ENCODE measurements around the gene LRRC14B.

LRRC14B gene

DNA sequence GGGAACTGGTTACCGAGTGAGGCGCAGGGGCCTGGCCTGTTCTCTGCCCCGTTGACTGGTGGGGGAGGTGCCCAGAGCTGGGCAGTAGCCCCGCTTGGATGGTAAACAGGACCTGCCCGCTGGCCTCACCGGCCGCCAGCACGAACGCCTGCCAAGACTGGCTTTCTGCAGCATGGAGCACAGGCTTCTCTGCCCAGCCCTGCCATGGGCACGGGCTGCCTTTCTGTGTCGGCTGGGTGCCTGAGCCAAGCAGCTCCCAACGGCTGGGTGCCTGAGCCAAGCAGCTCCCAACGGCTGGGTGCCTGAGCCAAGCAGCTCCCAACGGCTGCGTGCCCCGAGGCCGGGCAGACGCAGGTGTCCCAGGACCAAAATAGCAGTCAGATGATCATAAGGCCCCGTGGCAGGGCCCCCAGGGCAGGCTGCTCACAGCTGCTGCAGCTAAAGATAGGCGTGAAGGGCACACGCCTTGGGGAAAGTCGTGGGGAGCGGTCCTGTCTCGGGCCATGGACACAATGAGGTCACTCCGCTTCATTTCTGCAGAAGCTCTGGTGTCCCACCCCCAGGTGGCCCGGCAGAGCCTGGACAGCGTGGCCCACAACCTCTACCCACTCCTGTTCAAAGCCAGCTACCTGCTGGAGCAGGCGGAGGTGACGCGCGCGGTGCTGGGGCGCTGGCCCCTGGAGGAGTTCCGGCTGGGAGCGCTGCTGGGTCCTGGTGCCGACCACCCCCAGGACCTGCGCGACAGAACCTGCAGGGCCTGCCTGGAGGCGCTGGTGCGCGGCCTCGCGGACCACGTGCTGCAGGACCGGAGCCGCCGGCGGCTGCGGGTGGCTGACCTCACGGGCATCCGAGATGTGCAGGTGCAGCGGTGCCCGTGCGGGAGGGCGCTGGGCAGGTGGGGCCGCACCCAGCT is at the start of gene LRRC14B:
Gene LRRC14B, plus strand, starts transcription at position 460 of the 913 bp plus-strand sequence. Its CDS starts 44 bp downstream, at position 504.
- TF ChIP-seq, protein P1, sequence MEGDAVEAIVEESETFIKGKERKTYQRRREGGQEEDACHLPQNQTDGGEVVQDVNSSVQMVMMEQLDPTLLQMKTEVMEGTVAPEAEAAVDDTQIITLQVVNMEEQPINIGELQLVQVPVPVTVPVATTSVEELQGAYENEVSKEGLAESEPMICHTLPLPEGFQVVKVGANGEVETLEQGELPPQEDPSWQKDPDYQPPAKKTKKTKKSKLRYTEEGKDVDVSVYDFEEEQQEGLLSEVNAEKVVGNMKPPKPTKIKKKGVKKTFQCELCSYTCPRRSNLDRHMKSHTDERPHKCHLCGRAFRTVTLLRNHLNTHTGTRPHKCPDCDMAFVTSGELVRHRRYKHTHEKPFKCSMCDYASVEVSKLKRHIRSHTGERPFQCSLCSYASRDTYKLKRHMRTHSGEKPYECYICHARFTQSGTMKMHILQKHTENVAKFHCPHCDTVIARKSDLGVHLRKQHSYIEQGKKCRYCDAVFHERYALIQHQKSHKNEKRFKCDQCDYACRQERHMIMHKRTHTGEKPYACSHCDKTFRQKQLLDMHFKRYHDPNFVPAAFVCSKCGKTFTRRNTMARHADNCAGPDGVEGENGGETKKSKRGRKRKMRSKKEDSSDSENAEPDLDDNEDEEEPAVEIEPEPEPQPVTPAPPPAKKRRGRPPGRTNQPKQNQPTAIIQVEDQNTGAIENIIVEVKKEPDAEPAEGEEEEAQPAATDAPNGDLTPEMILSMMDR (IDR thresholded peaks at IDR 0.05; ENCODE audit: unreplicated experiment in 3 of 3) = no peak
- peaks cover 6% of the 10 kb centered on the region for H3K27me3 Mint-ChIP-seq (ENCODE audit: low read depth)
- H3K4me1 Mint-ChIP-seq = peaks cover 28% of the 10 kb centered on the region
- no peaks in the 10 kb centered on the region for H3K9me3 Mint-ChIP-seq
- H3K36me3 Mint-ChIP-seq (ENCODE audit: low read depth) = no peaks in the 10 kb centered on the region
- H3K27ac Mint-ChIP-seq = peak within 1 kb of the TSS in 1 of 3 experiments; percentile 59
- peak within 1 kb of the TSS in 2 of 3 experiments; percentile 5 to 72 for H3K4me3 Mint-ChIP-seq

DNA sequence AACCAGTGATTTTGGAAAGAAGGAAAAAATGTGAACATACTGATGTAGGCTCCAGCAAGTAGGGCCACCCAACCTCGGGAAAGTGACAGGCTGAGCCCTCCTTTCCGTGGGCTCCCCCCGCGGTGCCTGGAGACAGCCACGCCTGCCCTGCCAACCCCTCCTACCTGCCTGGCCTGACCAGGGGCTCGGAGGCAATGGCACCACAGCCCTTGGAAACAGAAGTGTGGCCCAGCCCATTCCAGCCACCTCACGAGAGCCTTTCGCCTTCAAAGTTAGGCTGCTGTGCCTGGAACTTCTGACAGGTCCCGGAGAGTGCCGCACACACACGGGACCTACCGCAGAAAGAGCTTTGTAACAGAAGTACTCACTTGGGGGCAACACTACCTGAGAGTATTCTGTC is 49.5 kb upstream of the LRRC14B start:
- peaks cover 3% of the 10 kb centered on the region for H3K9me3 Mint-ChIP-seq
- H3K27me3 Mint-ChIP-seq (ENCODE audit: low read depth) = peaks cover 5% of the 10 kb centered on the region
- TF ChIP-seq, protein P1 (IDR thresholded peaks at IDR 0.05; ENCODE audit: unreplicated experiment in 3 of 3) = no peak
- H3K36me3 Mint-ChIP-seq (ENCODE audit: low read depth) = peaks cover 21% of the 10 kb centered on the region
- H3K27ac Mint-ChIP-seq = no peak overlapping the region
- no peak overlapping the region for H3K4me3 Mint-ChIP-seq
- H3K4me1 Mint-ChIP-seq = no peaks in the 10 kb centered on the region

DNA sequence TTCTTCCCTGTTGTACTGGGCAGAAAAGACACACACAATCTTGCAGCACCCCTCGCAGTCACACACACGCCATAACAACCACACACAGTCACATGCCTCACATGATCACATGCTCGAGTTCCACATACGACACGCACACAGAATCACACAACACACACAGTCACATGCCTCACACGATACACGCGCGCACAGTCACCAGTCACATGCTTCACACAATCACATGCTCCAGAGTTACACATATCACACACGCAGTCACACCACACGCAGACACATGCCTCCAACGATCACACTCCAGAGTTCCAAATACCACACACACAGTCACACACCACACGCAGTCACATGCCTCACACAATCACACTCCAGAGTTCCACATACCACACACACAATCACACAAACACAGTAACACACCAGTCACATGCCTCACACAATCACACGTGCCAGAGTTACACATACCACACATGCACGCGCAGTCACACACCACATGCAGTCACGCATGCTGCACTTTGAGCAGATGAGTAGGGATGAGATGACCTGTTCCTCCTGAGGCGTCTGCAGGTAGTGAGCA is 49.0 kb upstream of the LRRC14B start:
- Mint-ChIP-seq H3K4me1 (no peaks in the 10 kb centered on the region), H3K4me3 (no peak overlapping the region), H3K9me3 (peaks cover 9% of the 10 kb centered on the region), H3K27ac (no peak overlapping the region), H3K27me3 (ENCODE audit: low read depth) (peaks cover 5% of the 10 kb centered on the region), H3K36me3 (ENCODE audit: low read depth) (peaks cover 27% of the 10 kb centered on the region)
- TF ChIP-seq, protein P1 (IDR thresholded peaks at IDR 0.05; ENCODE audit: unreplicated experiment in 3 of 3) = no peak

DNA sequence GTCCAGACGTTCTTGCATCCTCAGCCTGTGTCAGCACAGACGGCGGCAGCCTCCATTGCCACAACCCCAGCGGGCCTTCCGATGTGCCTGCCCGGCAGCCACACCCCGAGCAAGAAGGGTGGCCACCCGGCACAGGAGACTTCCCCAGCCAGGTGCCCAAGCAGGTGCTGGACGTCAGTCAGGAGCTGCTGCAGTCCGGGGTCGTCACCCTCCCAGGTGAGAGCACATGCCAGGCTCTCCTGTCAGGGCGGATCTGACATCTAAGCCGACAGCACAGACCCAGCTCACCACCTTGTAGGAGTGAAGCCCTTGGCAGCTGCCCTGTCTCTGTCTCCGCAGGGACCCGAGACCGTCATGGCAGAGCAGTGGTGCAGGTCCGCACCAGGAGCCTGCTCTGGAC is 48.3 kb upstream of the LRRC14B start:
- Mint-ChIP-seq H3K27ac (no peak overlapping the region), H3K36me3 (ENCODE audit: low read depth) (peaks cover 34% of the 10 kb centered on the region), H3K4me3 (no peak overlapping the region), H3K9me3 (peaks cover 16% of the 10 kb centered on the region), H3K27me3 (ENCODE audit: low read depth) (peaks cover 5% of the 10 kb centered on the region), H3K4me1 (no peaks in the 10 kb centered on the region)
- TF ChIP-seq, protein P1 (IDR thresholded peaks at IDR 0.05; ENCODE audit: unreplicated experiment in 3 of 3) = no peak

DNA sequence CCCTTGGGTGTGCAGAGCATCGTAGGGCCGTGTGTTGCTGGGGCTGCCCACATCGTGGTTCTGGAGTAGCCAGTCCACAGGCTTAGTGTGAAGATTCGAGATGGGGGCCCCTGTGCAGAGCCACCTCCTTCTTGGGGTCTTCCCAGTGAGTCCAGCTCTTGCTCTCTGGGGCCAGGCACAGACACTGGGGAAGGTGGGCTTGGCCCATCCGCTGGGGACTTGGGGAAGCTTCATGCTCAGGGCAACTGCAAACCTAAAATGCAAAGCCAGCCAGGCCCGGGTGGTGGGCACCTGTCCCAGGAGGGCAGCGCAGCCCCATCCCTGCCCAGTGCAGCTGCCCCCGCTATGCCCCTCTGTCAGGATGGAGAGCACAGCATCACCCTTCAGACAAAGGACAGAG is 46.4 kb upstream of the LRRC14B start:
- TF ChIP-seq, protein P1 (IDR thresholded peaks at IDR 0.05; ENCODE audit: unreplicated experiment in 3 of 3) = no peak
- H3K27ac Mint-ChIP-seq = no peak overlapping the region
- peaks cover 5% of the 10 kb centered on the region for H3K27me3 Mint-ChIP-seq (ENCODE audit: low read depth)
- no peak overlapping the region for H3K4me3 Mint-ChIP-seq
- H3K9me3 Mint-ChIP-seq = peaks cover 19% of the 10 kb centered on the region
- no peaks in the 10 kb centered on the region for H3K4me1 Mint-ChIP-seq
- H3K36me3 Mint-ChIP-seq (ENCODE audit: low read depth) = peaks cover 48% of the 10 kb centered on the region
